Glomerular visceral epithelial cell (primary cell): ENCODE results near the gene BCOR.

ENCODE experiments used
- DNase-seq: peaks from one replicate; pipeline ENCODE4 v3.0.0-alpha.2; 2016; ENCODE audit errors: extremely low spot score

The BCOR gene

DNA sequence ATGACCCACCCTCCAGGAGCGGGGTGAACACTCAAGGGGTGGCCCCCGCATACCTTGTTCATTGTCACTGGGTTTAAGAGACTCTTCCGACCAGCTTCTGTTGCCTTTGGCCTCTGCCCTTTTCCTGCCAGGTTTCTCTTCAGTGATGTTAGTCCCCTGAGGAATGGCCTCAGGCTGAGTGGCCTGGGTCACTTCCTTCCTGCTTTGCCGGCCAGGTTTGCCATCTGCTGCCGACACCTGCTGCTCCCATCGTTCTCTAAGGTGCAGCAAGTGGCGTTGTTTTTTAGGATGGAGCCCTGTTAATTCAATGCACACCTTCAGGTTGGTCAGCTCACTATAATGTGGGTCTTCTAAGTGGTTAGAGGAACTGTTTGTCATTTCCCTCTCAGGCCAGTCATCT, 34.2 kb downstream of the BCOR start:
- no peak for DNase-seq

DNA sequence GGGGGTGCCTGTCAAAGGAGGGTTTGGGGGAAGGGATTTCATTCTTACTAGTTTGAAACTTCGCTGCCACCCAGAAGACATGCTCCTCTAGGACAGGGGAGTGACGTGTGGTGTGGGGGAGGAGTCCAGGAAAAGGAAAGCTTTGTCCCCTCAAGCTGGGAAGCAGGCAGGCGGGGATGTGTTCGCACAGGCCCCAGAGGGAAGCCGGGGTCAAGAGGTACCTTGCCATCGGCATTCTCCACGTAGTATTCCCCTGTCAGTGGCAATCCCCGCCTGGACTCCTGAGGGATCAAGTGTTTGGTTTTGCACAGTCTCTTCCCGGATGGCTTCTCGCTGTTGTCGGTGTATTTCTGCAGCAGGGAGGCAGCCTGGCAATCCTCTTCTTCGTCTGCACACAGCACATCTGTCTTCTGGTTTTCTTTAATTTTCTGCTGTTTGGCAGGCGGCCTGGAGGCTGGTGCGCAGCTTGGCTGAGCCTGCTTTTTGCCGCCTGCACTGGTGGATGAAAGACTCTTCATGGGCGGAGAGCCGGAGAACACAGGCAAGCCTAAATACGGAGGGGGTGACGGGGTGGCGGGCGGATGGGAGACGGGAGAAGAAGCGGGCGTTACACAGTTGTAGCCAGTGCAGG, 35.1 kb downstream of the BCOR start:
- no peak for DNase-seq

DNA sequence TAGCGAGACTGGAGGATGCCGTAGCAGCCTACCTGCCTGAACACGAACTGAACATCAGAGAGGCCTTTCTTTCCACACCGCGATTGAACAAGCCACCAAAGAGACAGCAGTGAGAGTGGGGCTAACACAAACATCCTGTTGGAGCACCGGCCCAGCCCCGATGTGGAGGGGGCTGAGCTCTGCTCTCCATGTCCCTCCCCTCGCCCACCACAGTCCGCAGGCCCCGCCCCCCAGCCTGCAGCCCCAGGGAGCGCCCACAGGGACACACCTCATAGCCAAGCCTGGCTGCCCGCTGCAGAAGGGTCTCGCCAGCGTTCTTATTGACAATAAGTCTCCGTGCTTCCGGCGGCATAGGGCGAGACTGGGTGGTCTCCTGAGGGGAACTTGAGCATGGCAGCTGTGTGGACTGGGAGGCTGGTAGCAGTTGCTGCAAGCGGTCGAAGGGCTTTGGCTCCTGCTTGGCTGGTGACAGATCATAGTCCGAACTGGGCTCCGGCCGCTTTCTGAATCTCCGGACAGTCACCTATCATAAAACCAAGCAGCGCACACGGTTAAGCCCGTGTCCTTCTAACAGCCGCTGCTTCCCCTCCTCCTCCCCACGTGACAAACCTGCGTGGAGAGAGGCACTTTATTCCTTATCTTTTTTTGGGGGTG, 35.8 kb downstream of the BCOR start:
- no peak for DNase-seq

DNA sequence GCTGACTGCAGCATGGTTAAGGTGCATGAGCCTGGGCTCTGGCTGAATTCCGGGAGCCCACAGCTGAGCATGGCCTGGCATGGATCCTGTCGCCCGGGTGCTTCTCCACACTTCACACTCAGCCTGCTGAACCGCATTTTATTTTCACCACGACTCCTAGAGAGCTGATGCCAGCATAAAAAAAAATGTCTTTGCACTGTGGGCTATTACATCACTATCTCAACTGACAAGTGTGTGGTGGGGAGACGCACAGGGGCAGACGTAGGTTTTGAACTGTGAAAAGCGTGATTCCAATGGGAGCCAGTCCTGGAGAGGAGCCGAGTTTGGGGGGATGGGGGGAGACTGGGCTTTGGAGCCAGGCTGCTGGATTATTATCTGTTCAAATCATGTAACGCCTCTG, 36.8 kb downstream of the BCOR start:
- no peak for DNase-seq

DNA sequence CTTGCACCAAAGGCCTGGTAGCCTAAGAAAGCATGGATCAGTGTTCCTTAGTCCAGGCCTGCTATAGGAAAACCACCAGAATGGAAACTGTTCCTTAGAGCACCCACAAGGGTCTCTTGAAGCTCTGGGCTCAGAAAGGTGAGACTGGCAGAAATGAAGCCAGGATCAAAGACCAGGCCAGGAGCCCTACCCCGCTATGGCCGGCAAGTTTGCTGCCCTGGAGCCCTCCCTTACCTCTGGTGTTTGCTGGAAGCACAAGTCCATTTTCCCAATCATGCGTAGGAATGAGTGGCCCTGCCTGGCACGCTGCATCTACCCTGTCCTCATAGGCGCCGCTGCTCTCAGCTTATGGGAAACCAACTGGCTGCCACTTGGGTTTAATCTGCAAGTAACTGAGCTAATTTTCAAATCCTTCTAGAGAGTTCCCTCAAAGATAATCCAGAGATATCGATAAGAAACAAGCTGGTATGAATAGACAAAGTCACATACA, 37.4 kb downstream of the BCOR start:
- DNase-seq: no peak

DNA sequence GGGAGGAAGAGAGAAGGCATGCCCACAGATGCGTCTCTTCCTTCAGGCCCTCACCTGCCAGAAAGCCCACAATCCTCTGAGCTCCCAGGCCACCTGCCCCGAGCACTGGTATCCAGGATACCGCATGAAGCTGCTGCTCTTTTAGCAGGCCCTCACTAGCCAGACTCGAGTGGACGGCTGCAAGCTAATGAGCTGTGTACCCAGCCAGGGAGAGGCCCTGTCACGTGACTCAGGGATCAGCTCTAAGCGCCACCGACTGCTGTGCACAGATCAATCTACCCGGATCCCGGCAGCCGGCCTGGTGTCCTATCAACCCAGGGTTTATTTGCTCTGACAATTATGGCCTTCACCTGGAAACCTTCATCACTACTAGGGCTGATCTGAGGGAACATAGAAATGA, 39.0 kb downstream of the BCOR start:
- DNase-seq: no peak

DNA sequence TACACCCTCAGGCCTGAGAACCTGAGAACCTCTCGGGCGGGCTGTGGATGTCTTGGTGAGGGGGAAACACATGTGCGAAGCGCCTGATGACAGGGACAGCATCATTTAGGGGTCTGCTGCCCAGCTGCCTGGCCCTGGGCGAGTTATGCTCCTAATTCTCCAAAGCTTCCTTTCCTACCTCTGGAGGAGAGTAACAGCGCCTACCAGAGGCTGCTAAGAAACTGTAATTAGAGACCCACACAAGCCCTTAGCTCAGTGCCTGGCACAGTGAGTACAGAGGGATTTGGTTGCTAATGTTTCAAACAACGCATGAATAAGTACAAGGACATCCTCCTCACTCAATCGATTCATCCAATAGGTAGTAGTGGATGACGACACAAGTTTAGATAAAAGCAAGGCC, 40.4 kb downstream of the BCOR start:
- DNase-seq: no peak

DNA sequence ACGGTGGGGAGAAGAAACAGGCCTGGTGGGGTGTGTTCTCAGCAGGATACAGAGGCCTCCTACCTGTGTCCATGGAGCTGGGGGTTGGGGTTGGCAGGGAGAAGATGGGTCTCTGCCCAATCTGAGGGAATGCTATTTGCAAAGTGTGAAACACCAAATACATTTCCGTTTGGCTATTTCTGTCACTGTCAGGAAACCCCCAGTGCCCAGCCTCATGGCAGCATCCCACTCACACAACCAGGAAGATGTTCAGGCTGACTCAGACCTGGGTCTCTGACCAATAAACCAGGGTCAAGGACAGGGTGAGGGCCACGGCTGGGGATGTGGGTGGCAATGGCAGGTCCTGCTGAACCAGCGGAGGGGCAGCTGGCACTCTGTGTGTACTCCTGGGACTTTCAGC, 41.3 kb downstream of the BCOR start:
- DNase-seq: no peak

DNA sequence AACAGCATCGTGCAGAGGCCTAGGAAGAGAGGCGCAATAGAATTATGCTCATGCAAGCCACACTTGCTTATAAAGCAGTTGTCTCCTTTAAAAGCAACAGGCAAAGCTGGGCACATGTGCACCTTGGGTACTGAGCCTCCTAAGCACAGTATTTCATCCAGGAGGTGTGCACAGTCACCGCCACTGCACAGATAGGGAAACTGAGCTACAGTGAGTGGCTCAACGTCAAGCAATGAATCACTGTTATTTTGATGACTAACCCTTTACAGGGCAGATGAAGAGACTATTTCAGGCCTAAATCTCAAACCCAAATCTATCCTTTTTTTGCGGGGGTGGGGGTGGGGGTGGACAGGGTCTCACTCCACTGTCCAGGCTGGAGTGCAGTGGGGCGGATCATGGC, 42.3 kb downstream of the BCOR start:
- no peak for DNase-seq

DNA sequence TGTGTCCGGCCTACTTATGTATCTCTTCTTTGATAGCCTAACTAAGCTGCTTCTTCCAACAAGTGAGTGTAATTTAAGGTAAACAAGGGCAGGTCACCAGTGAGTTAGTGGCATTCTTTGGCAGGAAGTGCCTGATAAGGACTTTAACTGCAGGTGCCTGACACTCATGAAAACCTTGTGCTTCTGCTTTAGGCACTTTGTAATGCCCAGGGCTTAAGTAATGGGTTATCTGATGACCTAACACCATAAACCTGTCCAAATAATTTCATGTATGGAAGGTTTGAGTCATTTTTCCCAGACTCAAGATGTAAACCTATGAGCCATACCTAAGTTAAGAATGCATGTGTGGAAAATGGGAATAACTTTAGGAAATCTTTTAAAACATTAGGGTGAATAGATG, 43.0 kb downstream of the BCOR start:
- DNase-seq: no peak

DNA sequence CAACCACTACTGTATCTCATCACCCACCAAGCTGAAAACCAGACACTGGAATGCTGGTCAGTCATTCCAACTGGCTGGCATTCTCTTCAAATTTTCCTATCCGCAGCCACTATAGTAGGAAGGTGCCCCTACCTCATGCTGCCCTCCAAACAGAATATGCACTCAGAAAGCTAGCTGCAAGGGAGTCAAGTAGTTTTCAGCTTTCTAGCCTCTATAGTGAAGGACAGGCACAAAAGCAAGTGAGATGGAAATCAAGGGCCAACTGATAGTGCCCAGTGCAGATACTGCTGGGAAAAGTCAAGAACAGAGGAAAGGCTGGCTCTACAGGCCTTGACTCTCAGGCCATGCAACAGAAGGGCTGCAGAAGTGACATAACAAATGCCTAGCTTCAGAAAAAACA, 47.2 kb downstream of the BCOR start:
- DNase-seq: no peak

DNA sequence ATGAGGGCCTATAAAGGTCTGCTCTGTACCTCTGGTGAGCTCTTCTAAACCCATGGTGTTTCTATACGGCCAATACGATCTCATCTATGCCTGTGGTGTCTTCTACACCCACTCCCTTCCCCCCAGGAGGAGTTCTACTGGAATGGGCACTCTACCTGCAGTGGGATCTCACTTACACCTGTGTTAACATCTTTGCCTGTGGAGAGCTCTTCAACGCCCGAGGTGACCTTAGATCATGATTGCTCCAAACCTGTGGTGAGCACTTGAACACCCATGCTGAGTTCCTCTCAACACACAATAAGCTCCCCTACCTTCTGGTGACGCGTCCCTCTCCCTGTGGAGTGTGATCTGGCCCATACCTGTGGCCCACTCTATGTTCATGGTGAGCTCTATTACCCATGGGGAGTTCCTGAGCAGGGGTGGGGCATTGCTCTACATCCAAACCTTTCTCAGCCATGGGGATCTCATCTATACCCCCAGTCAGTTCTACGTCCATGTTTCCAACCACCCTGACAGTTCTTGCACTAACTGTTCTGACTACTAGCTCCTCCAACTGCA, 48.6 kb downstream of the BCOR start:
- no peak for DNase-seq

DNA sequence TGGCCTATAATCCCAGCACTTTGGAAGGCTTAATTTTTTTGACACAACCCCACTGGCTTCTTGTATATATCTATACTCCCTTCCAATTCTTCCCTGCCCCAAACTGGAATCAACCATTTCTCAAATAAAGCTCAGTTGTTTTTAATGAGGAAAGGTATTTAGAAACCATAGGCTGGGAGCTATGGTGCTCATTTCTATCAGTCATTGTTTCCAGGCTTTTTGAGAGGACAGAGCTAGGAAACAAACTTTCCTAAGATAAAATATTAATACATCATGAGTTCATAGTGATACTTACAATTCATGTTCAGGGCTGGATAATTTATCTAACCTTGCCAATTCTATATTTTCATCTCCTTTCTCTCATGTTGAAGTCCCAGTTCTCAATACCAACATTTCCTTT, 50.3 kb downstream of the BCOR start:
- no peak for DNase-seq

DNA sequence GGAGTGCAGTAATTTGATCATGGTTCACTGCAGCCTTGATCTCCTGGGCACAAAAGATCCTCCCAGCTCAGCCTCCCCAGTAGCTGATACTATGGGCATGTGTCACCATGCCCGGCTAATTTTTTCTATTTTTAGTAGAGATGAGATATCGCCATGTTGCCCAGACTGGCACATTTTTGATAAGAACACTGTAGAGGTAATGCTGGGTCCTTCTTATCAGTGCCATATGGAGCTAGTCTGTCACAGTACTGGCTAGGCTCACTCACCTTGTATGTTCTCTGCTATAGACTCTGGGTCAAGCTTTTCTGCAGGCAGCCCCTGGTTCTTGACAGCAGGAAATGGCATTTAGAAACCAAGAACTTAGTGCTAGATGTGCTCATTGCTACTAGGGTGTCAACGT, 53.9 kb downstream of the BCOR start:
- DNase-seq: no peak

DNA sequence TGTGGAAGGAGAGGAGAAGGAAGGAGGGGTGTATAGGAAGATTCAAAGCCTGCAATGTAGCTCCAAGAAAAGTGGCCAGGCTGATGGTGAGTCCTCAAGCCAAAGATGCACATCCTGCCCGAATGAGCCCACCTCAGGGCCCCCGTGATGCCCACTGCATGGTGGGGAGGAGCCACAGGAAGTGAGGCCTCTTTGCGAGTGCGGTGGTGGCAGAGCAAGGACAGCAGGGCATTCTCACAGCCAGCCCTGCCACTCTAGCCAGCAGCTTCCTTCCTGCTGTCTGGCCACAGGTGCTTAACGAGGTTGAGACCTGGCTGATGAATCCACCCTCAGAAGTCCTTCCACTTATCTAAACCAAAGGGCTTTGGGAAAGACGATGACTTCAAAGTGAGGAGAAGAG, 55.8 kb downstream of the BCOR start:
- DNase-seq: no peak

DNA sequence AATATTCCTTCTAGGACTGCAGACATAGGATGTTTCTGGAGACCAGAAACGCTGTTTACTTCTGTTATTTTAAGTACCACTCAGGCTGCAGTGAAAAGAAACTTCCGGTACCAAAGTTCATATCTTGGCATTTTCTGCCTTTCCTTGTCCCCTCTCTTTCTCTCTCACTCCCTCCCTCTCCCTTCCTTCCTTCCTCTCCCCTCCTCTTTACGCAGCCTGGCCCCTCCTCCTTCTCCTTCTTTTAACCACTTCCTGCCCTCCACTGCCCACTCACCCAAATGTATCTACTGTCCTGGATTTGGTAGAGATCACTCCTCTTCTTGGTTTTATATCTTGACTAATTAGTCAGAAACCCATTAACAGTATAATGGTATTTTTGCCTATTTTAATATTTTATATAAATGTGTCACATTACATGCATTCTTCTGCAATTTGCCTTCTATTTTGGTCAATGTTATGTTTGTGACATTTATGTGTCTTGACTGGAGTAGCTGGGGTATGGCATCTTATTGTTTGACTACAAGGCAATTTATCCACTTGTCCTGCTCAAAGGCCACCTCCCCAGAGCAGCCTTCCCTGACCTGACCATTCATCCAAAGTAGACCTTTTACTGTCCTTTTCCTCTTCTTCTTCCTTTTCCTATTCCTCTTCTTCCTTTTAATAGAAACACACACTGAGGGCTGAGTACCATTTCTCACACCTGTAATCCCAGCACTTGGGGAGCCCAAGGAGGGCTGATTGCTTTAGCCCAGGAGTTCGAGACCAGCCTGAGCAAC, 56.9 kb downstream of the BCOR start:
- no peak for DNase-seq

DNA sequence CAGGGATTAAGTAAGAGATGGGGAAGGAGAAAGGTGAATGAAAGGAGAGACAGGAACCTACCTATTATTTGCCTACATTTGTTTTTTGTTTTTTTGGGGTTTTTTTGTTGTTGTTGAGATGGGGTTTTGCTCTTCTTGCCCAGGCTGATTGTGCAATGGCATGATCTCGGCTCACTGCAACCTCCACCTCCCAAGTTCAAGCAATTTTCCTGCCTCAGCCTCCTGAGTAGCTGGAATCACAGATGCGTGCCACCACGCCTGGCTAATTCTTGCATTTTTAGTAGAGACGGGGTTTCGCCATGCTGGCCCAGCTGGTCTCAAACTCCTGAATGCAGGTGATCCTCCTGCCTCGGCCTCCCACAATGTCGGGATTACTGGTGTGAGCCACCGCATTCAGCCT, 57.9 kb downstream of the BCOR start:
- DNase-seq: no peak

DNA sequence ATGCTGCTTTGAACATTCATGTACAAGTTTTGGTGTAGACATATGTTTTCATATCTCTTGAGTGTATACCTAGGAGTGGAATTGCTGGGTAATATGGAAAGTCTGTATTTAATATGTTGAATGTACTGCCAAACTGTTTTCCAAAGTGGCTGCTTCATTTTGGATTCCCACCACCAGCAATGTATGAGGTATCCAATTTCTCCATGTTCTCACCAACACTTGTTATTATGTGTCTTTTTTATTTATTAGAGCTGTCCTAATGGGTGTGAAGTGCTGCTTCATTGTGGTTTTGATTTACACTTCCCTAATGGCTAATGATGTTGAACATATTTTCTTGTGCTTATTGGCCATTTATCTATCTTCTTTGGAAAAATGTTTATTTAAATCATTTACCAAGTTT, 60.4 kb downstream of the BCOR start:
- no peak for DNase-seq

DNA sequence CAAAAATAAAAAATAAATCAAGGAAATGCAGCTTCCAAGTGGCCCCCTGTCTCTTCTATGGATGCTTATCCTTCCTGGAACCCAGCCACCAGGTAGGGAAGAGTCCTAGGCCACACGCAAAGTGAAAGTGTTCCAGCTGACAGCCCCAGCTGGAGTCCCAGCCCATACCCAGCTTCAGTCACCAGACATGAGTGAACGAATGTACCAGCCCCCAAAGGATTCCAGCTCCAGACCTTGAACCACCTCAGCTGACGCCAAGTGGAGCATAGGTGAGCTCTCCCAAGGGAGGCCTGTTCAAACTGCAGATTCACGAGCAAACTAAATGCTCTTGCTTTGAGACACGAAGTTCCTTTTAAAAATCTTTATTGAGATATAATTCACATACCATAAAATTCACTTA, 62.0 kb downstream of the BCOR start:
- DNase-seq: no peak

DNA sequence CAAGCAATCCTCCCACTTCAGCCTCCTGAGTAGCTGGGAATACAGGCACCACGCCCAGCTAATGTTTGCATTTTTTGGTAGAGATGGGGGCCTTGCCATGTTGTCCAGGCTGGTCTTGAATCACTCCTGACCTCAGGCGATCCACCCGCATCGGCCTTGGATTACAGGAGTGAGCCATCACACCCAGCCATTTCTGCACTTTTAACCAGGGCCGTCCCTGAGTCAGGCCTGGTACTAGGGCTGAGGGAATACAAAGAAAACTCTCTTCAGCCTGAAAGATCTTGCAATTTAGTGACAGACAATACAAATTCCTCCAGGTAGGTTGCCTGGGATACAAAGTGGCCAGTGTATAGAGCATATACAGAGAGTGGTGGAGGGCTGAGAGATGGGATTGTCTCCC, 65.8 kb downstream of the BCOR start:
- no peak for DNase-seq

DNA sequence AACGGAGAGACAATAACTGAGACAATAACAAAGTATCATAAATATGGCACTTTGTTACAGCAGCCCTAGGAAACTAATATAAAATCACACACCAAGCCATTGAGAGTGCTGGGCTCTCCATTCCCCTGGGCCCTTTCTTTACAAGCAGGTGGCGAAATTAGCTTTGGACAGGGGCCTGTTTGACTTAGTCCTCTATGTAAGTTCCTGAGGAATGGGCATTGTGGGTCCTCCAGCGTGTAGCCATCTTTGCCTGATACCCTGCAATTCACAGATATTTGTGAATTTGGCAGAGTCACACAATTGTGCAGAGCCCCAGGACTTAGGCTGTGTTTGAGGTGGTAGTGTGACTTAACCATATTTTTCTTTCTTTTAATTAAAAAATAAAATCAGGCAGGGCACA, 67.6 kb downstream of the BCOR start:
- no peak for DNase-seq

DNA sequence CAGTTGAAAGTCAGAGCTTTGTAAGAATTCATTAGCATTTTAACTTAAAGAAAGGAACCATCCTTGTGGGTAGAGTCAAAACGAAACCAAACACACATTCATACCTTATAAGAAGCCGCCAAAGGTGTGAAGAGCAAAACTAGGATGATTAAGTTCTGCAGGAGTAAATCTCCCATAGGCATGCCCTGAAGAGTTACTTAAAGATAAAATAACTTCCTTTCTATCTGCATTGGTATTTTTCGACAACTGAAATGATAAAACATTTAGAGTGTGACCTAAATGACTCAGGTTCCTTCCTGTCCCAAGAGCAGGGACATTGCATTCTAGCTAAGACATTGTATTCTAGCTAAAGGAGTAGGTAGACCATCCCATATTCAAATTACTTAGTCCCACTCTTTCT, 75.3 kb downstream of the BCOR start:
- no peak for DNase-seq

DNA sequence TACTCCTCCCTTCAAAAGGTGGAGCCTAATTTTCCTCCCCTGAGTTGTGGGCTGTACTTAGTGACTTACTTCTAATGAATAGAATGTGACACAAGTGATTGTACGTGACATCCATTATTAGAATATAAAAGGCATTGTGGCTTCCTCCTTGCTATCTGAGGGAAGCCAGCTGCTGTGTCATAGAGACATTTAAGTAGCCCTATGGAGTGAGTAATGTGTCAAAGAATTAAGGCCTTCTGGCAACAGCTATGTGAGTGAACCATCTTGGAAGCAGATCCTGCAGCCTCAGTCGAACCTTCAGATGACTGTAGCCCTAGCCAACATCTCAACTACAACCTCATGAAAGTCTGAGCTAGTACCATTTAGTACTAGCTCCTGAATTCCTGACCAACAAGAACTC, 76.1 kb downstream of the BCOR start:
- no peak for DNase-seq
